ENCODE measurements around the gene NCS1.

GRCh38 chr9:130205912-130206311 lies 33.7 kb downstream of the NCS1 start:
- TF ChIP-seq GATA2 (IDR thresholded peaks at IDR 0.05; ENCODE audit: low read depth, low read length) (no peak), GATA3 (IDR thresholded peaks at IDR 0.05; ENCODE audit: low read depth, low read length) (no peak)

All from SH-SY5Y (cell line).